CD4-positive, alpha-beta T cell treated with Interleukin-6 for 4 hours (primary cell): ENCODE results near the gene LMO1.

Source experiments
- DNase-seq: peaks from one replicate; pipeline ENCODE4 v3.0.0-alpha.2; 2020; ENCODE audit warnings: mixed read lengths

LMO1 gene

GRCh38 chr11:8225589-8226036 lies 38.1 kb downstream of the LMO1 start:
- peak; percentile 64 for DNase-seq

GRCh38 chr11:8224711-8225110 lies 39.0 kb downstream of the LMO1 start:
- no peak for DNase-seq

DNA sequence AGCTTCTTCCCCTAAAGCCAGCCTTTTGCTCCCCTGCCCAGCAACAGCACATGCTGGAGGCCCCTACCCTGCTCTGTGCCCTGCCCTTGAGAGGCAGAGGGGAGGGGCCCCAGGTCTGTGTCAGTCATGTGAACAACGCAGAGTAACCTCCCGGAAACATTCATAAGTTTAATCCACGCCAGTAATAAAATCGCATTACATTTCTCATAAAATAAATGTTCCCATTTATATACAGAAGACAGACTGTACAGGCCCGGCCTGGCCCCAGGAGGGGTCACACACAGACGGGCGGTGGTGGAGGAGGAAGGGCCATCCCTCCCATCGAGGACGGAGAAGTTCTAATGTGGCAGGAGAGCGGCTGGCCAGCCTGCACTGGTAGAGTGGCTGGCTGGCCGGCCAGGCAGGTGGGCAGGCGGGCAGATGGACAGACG lies 39.5 kb downstream of the LMO1 start:
- no peak for DNase-seq

DNA sequence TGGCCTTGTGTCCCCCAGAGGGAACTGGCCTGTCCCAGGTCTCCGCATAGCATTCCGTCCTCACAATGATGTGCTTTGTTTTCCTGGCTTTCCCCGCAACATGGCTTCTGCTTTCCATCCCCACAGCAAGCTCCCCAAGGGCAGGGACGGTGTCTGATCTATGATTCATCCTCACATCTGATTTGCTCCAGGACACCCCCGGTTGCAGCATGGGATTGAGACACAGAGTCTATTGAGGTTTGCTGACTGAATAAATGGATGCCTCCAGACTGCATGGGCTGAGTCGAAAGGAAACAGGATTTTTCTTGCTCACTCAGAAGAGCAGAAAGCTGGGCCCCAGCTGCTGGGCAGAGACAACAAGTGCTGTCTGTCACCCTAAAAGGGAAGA lies 40.2 kb downstream of the LMO1 start:
- no peak for DNase-seq

DNA sequence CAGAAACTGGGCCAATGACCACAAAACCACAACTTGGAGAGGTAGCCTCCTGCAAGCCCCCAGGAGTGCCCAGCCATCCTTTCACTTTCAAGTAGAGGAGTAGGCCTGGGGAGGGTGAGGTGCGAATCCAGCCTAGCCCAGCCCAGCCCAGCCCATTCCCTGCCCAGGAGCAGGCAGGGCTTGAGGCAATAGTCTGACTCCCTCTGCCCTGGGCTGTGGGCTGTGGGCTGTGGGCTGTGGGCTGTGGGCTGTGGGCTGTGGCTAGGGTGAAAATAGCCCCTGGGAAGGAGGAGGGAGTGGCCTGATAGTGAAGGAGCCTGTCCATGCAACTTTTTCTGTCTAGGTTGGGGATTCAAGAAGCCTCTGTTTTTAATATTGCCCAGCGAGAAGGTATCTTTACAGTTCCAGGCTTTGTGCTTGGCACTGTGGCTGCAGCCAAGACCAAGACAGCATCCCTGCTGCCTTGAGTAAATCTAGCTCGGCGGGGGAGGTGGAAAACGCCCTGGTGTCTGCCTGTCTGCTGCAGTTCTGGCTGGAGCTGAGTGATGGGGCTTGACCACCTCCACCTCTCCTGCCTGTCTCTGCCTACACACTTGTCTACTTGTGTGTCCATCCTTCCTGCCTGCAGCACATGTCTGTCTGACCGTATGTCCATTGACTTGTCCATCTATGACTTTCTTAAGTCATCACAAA lies 40.7 kb downstream of the LMO1 start:
- DNase-seq = no peak

GRCh38 chr11:8221917-8222495 lies 41.7 kb downstream of the LMO1 start:
- DNase-seq = no peak

- no peak for DNase-seq
Measured at GRCh38 chr11:8221046-8221723, 42.5 kb downstream of the LMO1 start.

GRCh38 chr11:8220261-8221045 lies 43.2 kb downstream of the LMO1 start:
- DNase-seq = no peak

DNA sequence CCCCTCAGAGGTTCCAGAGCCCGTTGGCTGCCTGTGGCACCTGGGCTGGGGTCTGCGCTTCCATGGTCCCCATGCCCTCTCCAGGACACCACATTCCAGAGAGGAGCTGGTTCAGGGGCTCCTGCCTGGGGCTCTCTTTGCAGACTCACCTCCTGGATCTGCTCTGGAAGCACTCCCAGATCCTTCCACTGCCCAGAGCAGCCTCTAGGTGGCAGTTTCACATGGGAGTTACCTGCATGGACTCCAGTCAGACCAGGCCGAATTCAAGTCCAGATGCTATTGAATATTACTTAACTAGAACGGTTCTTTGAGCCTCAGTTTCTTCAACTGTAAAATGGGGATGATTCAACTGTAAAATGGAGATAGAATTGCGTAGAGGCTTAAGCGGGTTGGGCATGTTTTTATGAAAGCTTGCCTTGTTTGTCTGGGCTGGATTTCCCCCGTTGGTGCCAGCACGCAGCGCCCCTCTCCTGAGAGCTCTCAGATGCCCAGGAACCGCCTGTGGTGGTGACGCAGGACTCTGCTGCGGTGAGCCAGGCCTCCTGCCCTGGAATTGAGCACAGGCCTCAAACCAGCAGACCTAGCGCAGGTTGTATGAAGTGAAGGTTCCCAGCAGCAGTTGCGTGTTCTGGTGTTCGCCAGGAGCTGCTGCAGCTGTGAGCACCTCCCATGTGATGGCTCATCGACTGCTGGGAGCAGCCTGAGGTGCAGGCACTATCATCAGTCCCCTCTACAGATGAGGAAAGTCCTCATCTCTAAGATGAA lies 44.2 kb downstream of the LMO1 start:
- DNase-seq = no peak

DNA sequence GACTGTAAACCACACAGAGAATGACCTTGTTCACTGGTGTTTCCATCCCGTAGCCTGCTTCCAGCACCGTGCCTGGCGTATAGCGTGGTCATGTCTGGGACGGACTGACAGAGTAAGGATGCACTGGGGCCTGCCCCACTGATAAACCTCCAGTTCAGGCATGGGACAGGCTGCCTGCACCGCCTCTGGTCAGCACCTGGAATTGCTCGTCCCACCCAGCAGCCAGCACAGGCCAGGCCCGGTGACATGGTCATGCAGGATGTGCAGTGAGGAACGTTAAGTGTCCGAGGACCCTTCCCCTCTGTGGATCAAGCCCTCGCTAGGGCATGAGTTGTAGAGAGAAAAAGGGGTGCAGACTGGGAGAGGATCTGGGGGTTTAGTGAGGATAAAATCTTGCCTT lies 44.8 kb downstream of the LMO1 start:
- DNase-seq = no peak

DNA sequence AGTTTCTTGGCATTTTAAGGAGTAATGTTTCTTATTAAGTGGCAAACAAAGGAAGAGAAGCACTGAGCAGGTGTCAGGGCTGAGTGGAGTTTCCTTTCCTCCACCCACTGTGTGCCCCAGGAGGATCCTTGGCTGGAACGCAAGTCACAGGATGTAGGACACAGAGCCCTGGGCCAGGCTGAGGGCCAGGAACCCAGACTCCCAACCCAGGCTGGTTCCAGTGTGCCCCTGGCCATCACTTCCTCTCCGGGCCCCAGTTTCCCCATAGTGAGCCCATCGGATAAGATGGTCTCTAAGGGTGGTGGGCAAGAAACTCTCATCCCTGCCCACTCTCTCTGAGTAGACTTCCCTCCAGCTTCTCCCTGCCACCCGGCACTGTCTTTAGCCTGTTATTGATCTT lies 45.3 kb downstream of the LMO1 start:
- no peak for DNase-seq

- no peak for DNase-seq
Measured at GRCh38 chr11:8217926-8218325, 45.8 kb downstream of the LMO1 start.

DNA sequence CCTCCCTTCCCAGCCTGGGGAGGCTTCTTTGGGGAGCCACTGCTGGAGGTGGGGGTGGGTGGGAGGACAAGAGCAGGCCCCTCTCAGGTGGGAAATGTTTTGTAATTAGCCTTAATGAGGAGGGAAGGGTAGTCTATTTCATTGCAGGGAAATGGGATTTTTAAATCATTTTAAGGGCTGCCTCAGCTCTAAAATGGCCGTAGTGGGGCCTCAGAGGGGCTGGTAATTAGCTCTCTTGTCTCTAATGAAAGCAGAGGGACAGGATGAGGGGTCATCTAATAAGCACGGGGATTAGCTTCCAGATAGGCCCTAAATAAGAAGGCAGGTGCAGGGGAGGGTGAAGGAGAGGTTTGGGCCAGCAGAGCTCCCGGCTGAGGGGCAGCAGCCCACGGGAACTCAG lies 46.5 kb downstream of the LMO1 start:
- DNase-seq = no peak

DNA sequence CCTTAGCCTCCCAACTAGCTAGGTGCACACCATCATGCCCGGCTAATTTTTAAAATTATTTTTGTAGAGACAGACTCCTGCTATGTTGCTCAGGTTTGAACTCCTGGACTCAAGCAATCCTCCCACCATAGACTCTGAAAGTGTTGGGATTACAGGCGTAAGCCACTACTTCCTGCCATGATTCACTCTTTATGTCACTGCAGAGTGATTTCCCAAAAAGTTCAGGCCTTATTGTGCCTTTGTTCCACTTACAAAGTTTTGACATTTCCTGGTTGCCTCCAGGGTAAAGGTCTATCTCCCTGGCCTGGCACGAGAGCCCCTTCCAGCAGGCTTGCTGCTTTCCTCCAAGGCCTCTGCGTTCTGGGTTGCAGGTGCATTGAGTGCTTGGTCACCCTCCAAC lies 50.3 kb downstream of the LMO1 start:
- DNase-seq = no peak

- DNase-seq = peak; percentile 10
Measured at GRCh38 chr11:8209208-8209807, 54.4 kb downstream of the LMO1 start.

DNA sequence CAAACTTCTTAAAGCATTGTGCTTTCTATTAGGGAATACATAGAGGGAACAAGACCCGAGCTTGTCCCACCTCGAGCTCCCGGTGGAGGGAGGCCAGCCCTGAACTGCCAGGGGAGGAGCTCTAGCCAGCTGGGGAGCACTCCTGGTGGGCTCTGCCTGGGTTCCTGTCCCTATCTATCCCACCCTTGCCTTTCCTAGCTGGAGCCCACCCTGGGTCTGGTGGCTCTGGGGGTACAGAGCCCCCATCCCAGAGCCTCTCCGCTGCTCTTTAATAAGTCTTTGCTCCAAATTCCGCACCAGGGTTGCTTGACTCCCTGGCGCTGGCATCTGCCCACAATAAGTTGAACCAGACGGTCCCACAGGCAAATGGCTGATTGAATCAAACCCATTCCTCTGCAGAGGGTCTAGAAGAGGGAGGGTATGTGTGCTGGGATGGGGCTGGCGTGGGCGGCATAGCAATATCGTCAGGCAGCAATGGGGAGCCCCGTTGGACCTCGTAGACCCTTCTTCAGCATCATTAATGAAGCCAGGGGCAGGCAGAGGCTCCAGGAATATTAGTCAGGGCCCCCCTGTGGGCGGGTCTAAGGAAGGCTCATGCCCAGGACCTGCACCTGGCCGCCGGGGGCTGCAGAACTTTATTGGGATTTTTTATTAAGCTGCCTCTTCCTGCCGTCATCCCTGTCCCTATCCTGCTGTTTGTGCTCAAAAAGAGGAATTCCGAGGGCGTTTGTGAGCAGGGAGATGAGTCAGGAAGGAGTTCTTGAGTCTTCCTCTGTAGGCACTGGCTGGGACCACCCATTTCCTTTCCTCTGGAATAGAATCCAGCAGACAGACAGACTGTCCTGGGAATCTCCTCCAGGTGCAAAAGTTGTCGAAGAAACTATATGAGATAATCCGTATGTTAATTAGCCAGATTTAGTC lies 56.3 kb downstream of the LMO1 start:
- DNase-seq = no peak

GRCh38 chr11:8206251-8207079 lies 57.2 kb downstream of the LMO1 start:
- DNase-seq = no peak

- no peak for DNase-seq
Measured at GRCh38 chr11:8205566-8205965, 58.1 kb downstream of the LMO1 start.

DNA sequence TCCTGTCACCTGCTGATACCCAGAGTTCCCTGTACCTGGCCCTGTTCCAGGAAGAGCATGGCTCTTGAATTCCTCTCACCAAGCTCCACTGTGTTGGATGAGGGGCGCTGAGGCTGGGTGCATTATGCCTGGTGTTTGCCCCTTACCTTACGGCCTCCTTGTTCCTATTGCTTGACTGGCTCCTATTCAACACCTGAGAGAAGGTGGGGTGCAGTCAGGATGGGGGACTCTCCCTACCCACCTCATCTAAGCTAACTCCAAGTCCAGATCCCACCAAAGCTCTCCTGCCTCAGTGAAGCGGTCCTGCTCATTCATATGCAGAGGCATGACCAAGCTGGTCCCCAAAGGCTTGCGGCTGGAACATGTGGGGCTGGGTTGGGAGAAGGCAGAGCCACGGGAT lies 59.1 kb downstream of the LMO1 start:
- DNase-seq = no peak

DNA sequence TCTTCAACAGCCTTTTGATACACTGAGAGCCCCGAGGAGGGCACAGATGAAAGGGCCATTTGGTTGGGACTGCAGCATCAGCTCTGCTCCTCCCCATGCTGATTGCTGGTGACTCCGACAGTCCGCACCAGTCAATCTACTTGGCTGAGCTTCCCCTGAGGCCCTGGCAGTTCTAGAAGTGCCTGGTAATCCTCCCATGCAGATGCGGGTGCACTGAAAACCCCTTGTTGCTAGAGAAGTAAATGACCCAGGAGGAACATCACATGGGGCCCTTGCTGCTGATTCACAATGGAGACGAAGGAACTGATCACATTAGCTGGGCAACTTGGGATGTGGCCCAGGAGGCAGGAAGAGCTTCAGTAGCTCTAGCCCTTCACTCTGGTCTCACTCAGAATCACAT lies 59.7 kb downstream of the LMO1 start:
- no peak for DNase-seq
